IPS-20b (cell line): ENCODE measurements around the gene MACROD2.

Experiments
- H3K27ac ChIP-seq: one replicate; pipeline ENCODE4 v1.5.1; 2013; ENCODE audit warnings: low read length
- H3K27me3 ChIP-seq: 2 replicates; pipeline ENCODE4 v1.6.1; 2013; ENCODE audit warnings: mild to moderate bottlenecking, low read length, inconsistent platforms; ENCODE audit not compliant: insufficient read depth
- H3K36me3 ChIP-seq: 2 replicates; pipeline ENCODE4 v1.6.1; 2013; ENCODE audit warnings: low read depth, mild to moderate bottlenecking, inconsistent platforms, low read length, moderate library complexity; ENCODE audit not compliant: insufficient read depth
- H3K4me1 ChIP-seq: 2 replicates; pipeline ENCODE4 v1.6.1; 2013; ENCODE audit warnings: mild to moderate bottlenecking, control low read depth, inconsistent platforms, low read length, moderate library complexity; ENCODE audit not compliant: insufficient read depth
- H3K4me3 ChIP-seq: 2 replicates; pipeline ENCODE4 v1.5.1; 2013; ENCODE audit warnings: mild to moderate bottlenecking, low read length, inconsistent platforms
- H3K9ac ChIP-seq: 2 replicates; pipeline ENCODE4 v1.6.1; 2013; ENCODE audit warnings: low read depth, mild to moderate bottlenecking, inconsistent platforms, low read length, moderate library complexity
- H3K9me3 ChIP-seq: 2 replicates; pipeline ENCODE4 v1.6.1; 2013; ENCODE audit warnings: mild to moderate bottlenecking, low read depth, low read length, inconsistent platforms; ENCODE audit not compliant: insufficient read depth

Gene MACROD2

DNA sequence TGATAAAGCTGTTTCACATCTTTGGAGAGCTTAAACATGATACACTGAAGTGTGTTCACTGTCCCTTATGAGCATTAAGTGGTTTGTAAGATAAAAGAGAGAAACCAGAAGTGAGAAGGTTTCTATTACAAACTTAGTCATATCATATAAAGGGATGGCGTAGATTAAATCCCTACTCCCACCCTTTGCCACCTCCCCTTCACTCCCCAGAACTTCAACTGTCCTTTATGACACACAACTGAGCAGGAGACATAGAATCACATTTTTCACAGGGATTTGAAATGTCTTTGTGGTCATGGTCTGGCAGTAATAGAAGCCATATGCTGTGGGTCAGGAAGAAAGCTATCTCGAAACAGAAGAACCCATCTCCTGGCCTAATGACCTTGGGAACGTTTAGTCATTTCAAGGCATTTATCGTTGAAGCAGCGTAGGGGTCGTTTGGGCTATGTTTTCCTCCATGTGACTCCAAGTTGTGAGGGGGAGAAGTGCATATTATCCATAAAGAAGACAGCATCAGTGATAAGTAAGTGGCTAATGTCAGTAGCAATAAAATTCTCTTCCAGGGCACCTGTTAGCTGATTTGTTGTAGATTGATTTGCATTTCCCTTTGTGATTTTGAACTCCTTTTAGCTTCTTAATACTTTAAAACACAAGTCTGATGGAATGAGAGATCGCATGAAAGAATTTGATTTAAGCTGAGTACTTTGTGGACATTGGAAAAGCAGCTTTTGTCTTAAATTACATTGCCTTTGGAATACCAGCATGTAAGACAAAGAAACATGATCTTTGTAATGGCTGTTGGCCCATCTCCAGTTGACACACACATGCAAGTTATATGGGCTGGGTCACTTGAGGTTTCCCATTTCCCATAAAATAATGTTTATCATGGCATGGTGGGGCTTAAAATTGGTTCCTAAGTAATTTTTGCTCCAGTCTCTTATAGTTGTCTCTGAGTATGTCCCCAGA lies 843.6 kb downstream of the MACROD2 start:
- H3K27me3 ChIP-seq: no peaks in the 10 kb centered on the region
- H3K9ac ChIP-seq: no peak overlapping the region
- peaks cover 3% of the 10 kb centered on the region; the same call in 1 of the 2 replicates for H3K4me1 ChIP-seq
- no peaks in the 10 kb centered on the region for H3K36me3 ChIP-seq
- H3K4me3 ChIP-seq: no peak overlapping the region
- no peaks in the 10 kb centered on the region for H3K9me3 ChIP-seq
- no peak overlapping the region for H3K27ac ChIP-seq

DNA sequence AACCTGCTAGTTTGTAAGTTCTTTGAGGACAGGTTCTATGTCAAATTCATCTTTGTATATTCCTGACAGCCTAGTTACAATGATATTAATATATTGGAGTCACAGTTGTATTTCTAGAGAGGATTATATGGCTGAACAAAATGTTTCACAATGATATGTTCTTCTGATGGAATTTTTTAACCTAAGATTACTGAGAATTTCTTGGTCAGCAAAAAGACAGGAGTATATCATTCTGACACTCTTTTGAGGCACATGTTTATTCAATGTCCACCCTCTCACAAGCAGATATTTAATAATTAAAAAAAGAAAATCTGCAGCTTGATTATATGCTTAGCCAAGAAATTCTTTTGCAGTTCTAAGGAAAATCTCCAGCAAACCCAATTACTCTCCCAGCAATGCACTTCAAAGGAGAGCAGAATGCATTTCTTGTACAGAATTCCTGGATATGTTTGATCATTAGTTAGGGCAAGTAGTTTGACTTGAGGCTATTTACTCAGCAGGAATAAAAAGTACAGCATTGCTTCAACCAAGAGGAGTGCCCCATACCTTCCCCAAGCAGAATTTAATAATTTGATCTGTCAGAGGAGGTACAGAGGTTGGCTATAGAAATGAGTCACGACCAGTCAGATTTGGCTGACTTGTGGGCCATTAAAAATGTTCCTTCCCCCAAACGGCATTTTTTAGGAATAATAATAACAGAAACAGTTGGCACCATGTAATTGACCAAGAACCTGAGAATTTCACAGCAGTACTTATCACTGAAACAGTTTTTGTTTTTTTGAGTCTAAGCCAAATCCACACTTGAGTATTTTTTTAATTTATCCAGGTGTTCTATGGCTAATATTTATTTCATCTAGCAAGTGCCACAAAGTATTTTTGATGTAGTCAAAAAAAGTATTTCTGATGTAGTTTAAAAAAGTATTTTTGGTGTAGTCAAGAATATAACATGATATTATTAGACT lies 850.2 kb downstream of the MACROD2 start:
- H3K4me1 ChIP-seq: no peaks in the 10 kb centered on the region; the same call in 1 of the 2 replicates
- H3K27ac ChIP-seq: no peak overlapping the region
- H3K4me3 ChIP-seq: no peak overlapping the region
- no peak overlapping the region for H3K9ac ChIP-seq
- H3K9me3 ChIP-seq: no peaks in the 10 kb centered on the region
- no peaks in the 10 kb centered on the region for H3K27me3 ChIP-seq
- H3K36me3 ChIP-seq: no peaks in the 10 kb centered on the region

DNA sequence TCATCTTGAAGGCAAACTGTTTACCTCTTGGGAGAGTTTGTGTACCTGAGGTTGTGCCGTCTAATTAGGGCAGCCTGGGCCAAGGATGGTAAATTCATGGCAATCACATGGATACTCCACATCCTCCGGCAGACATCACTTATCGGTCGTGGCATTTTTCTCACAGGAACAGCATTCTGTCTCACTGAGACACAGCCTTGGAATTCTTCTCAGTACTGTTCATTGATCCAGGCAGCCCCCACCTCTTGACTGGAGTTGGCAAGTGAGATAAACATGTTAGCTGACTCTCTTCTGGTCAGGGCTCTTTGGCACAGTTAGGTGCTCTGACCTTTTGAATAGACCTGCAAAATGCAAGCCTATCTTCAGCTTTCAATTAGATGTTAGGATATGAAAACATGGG lies 853.5 kb downstream of the MACROD2 start:
- H3K27me3 ChIP-seq: no peaks in the 10 kb centered on the region
- no peak overlapping the region for H3K9ac ChIP-seq
- H3K36me3 ChIP-seq: no peaks in the 10 kb centered on the region
- H3K27ac ChIP-seq: no peak overlapping the region
- no peaks in the 10 kb centered on the region for H3K9me3 ChIP-seq
- H3K4me3 ChIP-seq: no peak overlapping the region
- no peaks in the 10 kb centered on the region; the same call in 1 of the 2 replicates for H3K4me1 ChIP-seq

DNA sequence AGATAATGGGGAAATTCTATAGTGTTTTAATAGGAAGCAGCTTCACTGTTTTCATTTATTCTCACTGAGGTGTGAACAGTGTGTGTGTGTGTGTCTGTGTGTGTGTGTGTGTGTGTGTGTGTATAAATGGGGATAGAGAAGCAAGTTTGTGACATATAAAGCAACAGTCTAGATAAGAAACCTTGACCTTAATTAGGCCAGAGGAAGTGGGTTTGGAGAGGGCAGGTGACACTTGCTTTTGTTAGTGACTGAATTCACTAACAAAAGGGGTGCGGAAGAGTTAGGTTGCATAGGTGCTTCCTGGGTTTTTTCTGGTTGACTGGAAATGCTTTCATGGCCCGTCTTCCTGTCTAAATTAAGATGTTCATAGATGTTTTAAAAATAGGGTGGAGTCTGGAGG lies 857.8 kb downstream of the MACROD2 start:
- no peak overlapping the region for H3K27ac ChIP-seq
- no peaks in the 10 kb centered on the region for H3K27me3 ChIP-seq
- H3K9ac ChIP-seq: no peak overlapping the region
- no peak overlapping the region for H3K4me3 ChIP-seq
- no peaks in the 10 kb centered on the region for H3K36me3 ChIP-seq
- no peaks in the 10 kb centered on the region for H3K4me1 ChIP-seq
- H3K9me3 ChIP-seq: no peaks in the 10 kb centered on the region

DNA sequence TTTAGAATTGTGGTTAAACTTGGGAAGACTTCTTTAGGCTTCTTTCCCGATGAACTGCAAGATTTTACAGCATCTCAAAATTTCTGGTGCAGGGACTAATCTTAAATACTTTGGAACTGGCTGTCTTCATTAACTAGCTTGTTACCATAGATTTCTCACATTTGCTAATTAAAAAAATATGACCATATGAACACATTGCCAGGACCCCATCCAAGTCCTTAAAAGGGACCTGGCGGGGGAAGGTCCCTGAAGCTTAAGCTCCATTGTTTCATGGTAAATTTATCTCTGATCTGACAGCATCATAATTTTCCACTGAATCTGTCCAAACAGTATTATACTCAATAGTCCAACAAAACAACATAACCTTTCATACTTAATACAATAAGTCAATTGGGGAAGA lies 859.9 kb downstream of the MACROD2 start:
- H3K4me3 ChIP-seq: no peak overlapping the region
- no peak overlapping the region for H3K9ac ChIP-seq
- H3K27ac ChIP-seq: no peak overlapping the region
- H3K27me3 ChIP-seq: peaks cover 18% of the 10 kb centered on the region; the same call in 1 of the 2 replicates
- H3K9me3 ChIP-seq: no peaks in the 10 kb centered on the region
- peaks cover 7% of the 10 kb centered on the region; the same call in 1 of the 2 replicates for H3K4me1 ChIP-seq
- no peaks in the 10 kb centered on the region for H3K36me3 ChIP-seq

DNA sequence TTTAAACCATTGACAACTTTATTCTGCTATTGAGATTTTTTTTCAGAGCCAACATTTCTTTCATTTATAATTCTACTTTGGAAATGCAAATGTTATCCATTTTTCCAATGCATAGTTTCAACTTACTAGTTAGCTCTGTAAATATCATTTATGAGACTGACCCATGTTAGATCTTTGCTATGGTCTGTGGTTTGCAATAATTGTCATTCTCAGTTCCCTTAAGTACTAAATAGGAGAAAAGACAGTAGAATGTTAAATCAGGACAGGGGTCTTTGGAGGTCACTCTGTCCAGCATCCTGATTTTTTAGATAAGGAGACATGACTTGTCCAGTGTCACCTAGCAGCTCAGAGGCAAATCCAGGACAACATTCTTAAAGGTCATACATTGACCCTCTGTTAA lies 864.3 kb downstream of the MACROD2 start:
- H3K27ac ChIP-seq: no peak overlapping the region
- peaks cover 25% of the 10 kb centered on the region; the same call in 1 of the 2 replicates for H3K27me3 ChIP-seq
- peaks cover 18% of the 10 kb centered on the region; the same call in 1 of the 2 replicates for H3K4me1 ChIP-seq
- no peaks in the 10 kb centered on the region for H3K9me3 ChIP-seq
- no peak overlapping the region for H3K4me3 ChIP-seq
- no peak overlapping the region for H3K9ac ChIP-seq
- no peaks in the 10 kb centered on the region for H3K36me3 ChIP-seq

DNA sequence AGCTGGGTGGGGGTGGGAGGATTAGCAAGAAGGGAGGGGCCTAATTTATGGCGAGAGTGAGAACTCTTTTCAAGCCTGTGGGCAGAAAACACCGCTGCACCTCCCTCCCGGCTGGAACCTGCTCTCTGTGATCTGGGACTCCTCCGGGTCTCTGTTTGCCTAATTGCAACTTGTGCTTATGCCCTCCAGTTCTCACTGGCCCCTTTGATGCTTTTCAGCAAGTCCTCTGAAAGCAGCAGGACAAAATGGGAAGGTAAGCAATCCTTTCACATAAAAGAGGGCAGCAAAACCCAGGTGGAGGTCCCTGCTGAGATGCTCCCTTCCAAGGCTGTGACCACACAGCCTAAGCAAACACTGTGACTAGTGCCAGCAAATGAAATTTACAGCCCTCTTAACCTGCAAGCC lies 865.1 kb downstream of the MACROD2 start:
- H3K9me3 ChIP-seq: no peaks in the 10 kb centered on the region
- no peak overlapping the region; the same call in 1 of the 2 replicates for H3K4me3 ChIP-seq
- no peak overlapping the region for H3K27ac ChIP-seq
- H3K36me3 ChIP-seq: no peaks in the 10 kb centered on the region
- H3K4me1 ChIP-seq: peaks cover 18% of the 10 kb centered on the region; the same call in 1 of the 2 replicates
- no peak overlapping the region for H3K9ac ChIP-seq
- peaks cover 25% of the 10 kb centered on the region; the same call in 1 of the 2 replicates for H3K27me3 ChIP-seq

DNA sequence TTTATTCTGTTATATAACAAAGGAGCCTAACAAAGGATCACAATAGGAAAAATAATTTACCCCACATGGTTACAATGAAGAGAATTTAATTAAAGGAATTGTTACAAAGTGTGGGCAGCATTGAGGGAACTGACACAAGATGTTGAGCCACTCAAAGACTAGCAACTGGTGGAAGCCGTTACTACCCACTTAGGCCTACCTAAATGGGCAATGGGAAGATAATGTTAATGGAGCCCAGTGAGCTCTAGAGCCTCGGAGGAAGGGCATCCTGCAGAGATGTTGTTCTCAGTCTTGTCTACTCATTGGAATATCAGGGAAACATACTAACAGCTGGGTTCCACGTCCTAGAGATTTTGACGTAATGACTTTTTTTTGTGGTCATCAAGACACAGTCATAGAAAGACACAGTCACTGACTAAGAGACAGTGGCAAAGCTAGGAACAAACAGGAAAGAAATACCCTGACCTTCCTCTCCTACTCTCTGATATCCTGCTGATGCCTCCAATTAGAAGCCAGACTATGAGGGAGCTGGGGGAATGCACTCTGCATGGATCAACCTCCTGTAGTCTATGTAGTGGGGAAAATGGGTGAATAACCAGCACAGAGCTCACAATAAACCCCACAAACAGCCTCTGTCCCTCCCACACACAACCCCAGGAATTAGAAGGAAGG lies 865.8 kb downstream of the MACROD2 start:
- H3K36me3 ChIP-seq: no peaks in the 10 kb centered on the region
- H3K27ac ChIP-seq: no peak overlapping the region
- H3K4me3 ChIP-seq: no peak overlapping the region; the same call in 1 of the 2 replicates

DNA sequence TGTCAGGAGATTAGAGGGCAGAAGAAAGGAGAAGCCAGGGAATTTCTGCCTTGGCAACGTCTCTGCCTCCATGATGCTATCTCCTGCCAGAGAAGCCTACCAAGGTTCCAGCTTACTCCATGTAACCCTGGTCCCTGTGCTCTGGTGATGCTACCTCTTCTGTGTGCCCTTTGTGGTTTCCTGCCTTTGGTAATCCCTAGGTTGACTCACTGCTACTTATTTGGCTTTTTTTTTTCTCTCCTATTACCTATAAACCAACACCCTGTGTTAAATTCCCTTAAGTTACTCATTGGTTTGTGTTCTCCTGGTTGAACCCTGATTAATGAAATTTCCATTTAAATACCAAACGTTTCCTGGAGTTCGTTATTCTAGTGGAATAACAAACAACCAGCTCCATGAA lies 869.9 kb downstream of the MACROD2 start:
- Histone ChIP-seq H3K4me1 (peaks cover 11% of the 10 kb centered on the region; the same call in 1 of the 2 replicates), H3K9ac (no peak overlapping the region), H3K9me3 (no peaks in the 10 kb centered on the region), H3K36me3 (no peaks in the 10 kb centered on the region), H3K27ac (no peak overlapping the region), H3K4me3 (no peak overlapping the region), H3K27me3 (peaks cover 6% of the 10 kb centered on the region; the same call in 1 of the 2 replicates)

More for the DNA sequence above, 865.8 kb downstream of the MACROD2 start:
- Histone ChIP-seq H3K4me1 (peaks cover 18% of the 10 kb centered on the region; the same call in 1 of the 2 replicates), H3K27me3 (peaks cover 25% of the 10 kb centered on the region; the same call in 1 of the 2 replicates), H3K9ac (no peak overlapping the region), H3K9me3 (no peaks in the 10 kb centered on the region)

DNA sequence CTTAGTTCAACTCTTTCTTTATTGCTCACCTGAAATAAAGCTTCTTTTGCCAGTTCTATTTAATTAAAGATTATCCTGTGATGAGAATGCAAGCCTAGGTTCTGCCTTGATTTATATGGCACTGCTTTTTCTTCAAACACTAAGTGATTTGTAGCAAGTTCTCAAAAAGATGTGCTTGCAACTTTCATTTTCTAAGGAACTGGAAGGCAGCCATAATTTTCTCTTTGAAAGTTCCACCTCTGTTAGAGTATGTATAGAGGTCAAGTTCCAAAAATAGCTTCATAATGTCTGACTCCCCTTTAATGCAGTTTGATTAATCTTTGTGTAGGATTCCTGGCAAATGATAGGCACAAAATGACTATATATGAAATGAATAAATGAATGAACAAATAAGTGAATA lies 870.4 kb downstream of the MACROD2 start:
- Histone ChIP-seq H3K9ac (no peak overlapping the region), H3K36me3 (no peaks in the 10 kb centered on the region), H3K4me3 (no peak overlapping the region), H3K27ac (no peak overlapping the region), H3K9me3 (no peaks in the 10 kb centered on the region), H3K4me1 (peaks cover 9% of the 10 kb centered on the region; the same call in 1 of the 2 replicates), H3K27me3 (peaks cover 6% of the 10 kb centered on the region; the same call in 1 of the 2 replicates)
